GM19397 (cell line): ENCODE results near the gene APLP2.

Source experiments
- ATAC-seq: cut with Tn5 transposase; IDR thresholded peaks from one replicate; pipeline ENCODE4 v1.9.1; 2021; ENCODE audit warnings: mild to moderate bottlenecking, moderate library complexity; ENCODE audit not compliant: unreplicated experiment

APLP2 gene

GRCh38 chr11:130144141-130144540 lies 74.4 kb downstream of the APLP2 start:
- ATAC-seq: no peak

GRCh38 chr11:130144861-130145281 lies 75.2 kb downstream of the APLP2 start:
- ATAC-seq: no peak

GRCh38 chr11:130145311-130145812 lies 75.7 kb downstream of the APLP2 start:
- no peak for ATAC-seq

GRCh38 chr11:130145975-130146776 lies 76.5 kb downstream of the APLP2 start:
- no peak for ATAC-seq

- ATAC-seq: no peak
These were observed 77.1 kb downstream of the APLP2 start for GRCh38 chr11:130146796-130147195.

GRCh38 chr11:130148796-130149326 lies 79.2 kb downstream of the APLP2 start:
- no peak for ATAC-seq

GRCh38 chr11:130150790-130151189 lies 81.1 kb downstream of the APLP2 start:
- no peak for ATAC-seq

- no peak for ATAC-seq
These were observed 81.5 kb downstream of the APLP2 start for GRCh38 chr11:130151196-130151595.

- no peak for ATAC-seq
These were observed 86.7 kb downstream of the APLP2 start for GRCh38 chr11:130156108-130157022.

GRCh38 chr11:130157101-130157500 lies 87.4 kb downstream of the APLP2 start:
- no peak for ATAC-seq

- ATAC-seq: no peak
These were observed 88.1 kb downstream of the APLP2 start for GRCh38 chr11:130157840-130158239.

GRCh38 chr11:130159139-130159538 lies 89.4 kb downstream of the APLP2 start:
- ATAC-seq: no peak

- ATAC-seq: no peak
These were observed 90.2 kb downstream of the APLP2 start, which contains the start of gene ST14 for GRCh38 chr11:130159657-130160497. ST14 (plus strand) TSS chr11:130159782; CDS start chr11:130159980, 198 bp downstream.

GRCh38 chr11:130160498-130161155 lies 90.9 kb downstream of the APLP2 start:
- no peak for ATAC-seq

- no peak for ATAC-seq
These were observed 91.9 kb downstream of the APLP2 start for GRCh38 chr11:130161441-130162145.

- no peak for ATAC-seq
These were observed 93.0 kb downstream of the APLP2 start for GRCh38 chr11:130162733-130163132.

- no peak for ATAC-seq
These were observed 93.9 kb downstream of the APLP2 start for GRCh38 chr11:130163346-130164220.

- ATAC-seq: no peak
These were observed 94.5 kb downstream of the APLP2 start for GRCh38 chr11:130164221-130164570.
